Adipocyte (in vitro differentiated cells): ENCODE results near the gene XPOT.
"Not testable (repeated sequence)": the region's sequence is repeated elsewhere in the genome, so short reads cannot be mapped to it uniquely, and the experiment has no call there.

Source experiments
- DNase-seq: peaks from one replicate; pipeline ENCODE4 v3.0.0-alpha.2; 2015; ENCODE audit warnings: low read depth
- H3K27me3 ChIP-seq: replicated peaks from 2 replicates; pipeline ENCODE4 v1.7.0; 2013; ENCODE audit warnings: mild to moderate bottlenecking, low read length, moderate library complexity; ENCODE audit not compliant: control insufficient read depth, insufficient read depth
- H3K36me3 ChIP-seq: 2 replicates; pipeline ENCODE4 v1.7.0; 2013; ENCODE audit warnings: low read length, mild to moderate bottlenecking, moderate library complexity; ENCODE audit not compliant: control insufficient read depth, insufficient read depth, severe bottlenecking
- H3K4me1 ChIP-seq: 2 replicates; pipeline ENCODE4 v1.7.0; 2013; ENCODE audit warnings: mild to moderate bottlenecking, low read length, moderate library complexity; ENCODE audit not compliant: control insufficient read depth, insufficient read depth
- H3K4me3 ChIP-seq: 2 replicates; pipeline ENCODE4 v1.7.0; 2013; ENCODE audit warnings: mild to moderate bottlenecking, low read length, moderate library complexity
- H3K9ac ChIP-seq: 2 replicates; pipeline ENCODE4 v1.7.0; 2013; ENCODE audit warnings: mild to moderate bottlenecking, low read length, moderate library complexity
- H3K9me3 ChIP-seq: 2 replicates; pipeline ENCODE4 v1.7.0; 2013; ENCODE audit warnings: mild to moderate bottlenecking, low read length, moderate library complexity; ENCODE audit not compliant: control insufficient read depth

The XPOT gene, protein sequence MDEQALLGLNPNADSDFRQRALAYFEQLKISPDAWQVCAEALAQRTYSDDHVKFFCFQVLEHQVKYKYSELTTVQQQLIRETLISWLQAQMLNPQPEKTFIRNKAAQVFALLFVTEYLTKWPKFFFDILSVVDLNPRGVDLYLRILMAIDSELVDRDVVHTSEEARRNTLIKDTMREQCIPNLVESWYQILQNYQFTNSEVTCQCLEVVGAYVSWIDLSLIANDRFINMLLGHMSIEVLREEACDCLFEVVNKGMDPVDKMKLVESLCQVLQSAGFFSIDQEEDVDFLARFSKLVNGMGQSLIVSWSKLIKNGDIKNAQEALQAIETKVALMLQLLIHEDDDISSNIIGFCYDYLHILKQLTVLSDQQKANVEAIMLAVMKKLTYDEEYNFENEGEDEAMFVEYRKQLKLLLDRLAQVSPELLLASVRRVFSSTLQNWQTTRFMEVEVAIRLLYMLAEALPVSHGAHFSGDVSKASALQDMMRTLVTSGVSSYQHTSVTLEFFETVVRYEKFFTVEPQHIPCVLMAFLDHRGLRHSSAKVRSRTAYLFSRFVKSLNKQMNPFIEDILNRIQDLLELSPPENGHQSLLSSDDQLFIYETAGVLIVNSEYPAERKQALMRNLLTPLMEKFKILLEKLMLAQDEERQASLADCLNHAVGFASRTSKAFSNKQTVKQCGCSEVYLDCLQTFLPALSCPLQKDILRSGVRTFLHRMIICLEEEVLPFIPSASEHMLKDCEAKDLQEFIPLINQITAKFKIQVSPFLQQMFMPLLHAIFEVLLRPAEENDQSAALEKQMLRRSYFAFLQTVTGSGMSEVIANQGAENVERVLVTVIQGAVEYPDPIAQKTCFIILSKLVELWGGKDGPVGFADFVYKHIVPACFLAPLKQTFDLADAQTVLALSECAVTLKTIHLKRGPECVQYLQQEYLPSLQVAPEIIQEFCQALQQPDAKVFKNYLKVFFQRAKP

GRCh38 chr12:64403707-64404469 lies at the start of gene XPOT:
Gene XPOT, plus strand, starts transcription at chr12:64404392. Its CDS starts 5,644 bp downstream, at chr12:64410036.
- Histone ChIP-seq H3K9me3 (no peaks in the 10 kb centered on the region), H3K4me3 (peak within 1 kb of the TSS; percentile 97), H3K27me3 (no peaks in the 10 kb centered on the region), H3K9ac (peak within 1 kb of the TSS; percentile 100), H3K36me3 (no peaks in the 10 kb centered on the region), H3K4me1 (peaks cover 35% of the 10 kb centered on the region)
- peak; percentile 97 for DNase-seq

- H3K4me1 ChIP-seq, H3K4me3 ChIP-seq, H3K36me3 ChIP-seq, H3K9ac ChIP-seq, H3K27me3 ChIP-seq, DNase-seq: not testable (repeated sequence)
- H3K9me3 ChIP-seq, result peaks cover 10% of the 10 kb centered on the region
Measured at GRCh38 chr12:64356209-64356608, 48.0 kb upstream of the XPOT start.

- not testable (repeated sequence) for H3K9me3 ChIP-seq, H3K4me1 ChIP-seq, H3K36me3 ChIP-seq, H3K4me3 ChIP-seq, DNase-seq, H3K9ac ChIP-seq, H3K27me3 ChIP-seq
Measured at GRCh38 chr12:64361173-64361572, 43.0 kb upstream of the XPOT start.

GRCh38 chr12:64362721-64363305 lies 41.4 kb upstream of the XPOT start:
- Histone ChIP-seq H3K9me3 (no peaks in the 10 kb centered on the region), H3K4me1 (no peaks in the 10 kb centered on the region), H3K27me3 (no peaks in the 10 kb centered on the region), H3K9ac (no peak overlapping the region), H3K4me3 (no peak overlapping the region), H3K36me3 (no peaks in the 10 kb centered on the region)
- no peak for DNase-seq

DNA sequence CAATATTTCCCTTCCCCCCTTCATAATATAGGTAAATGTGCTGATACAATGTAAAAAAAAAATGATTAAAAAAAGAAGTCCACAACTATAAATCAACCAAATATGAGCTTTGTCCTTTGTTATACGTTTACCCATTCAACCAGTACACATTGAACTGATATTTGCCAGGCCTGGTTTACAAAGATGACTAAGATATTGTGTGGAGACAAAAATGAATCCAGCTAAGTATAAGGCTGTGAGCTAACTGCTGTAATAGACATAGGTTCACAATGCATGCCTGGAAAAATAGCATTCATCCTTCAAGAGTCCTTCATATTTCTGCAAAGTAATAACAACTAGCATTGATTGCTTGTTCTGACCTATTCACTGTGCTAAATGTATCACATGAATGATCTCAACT lies 20.5 kb upstream of the XPOT start:
- Histone ChIP-seq H3K36me3 (no peaks in the 10 kb centered on the region), H3K9me3 (peaks cover 6% of the 10 kb centered on the region), H3K4me3 (no peak overlapping the region), H3K9ac (no peak overlapping the region), H3K27me3 (no peaks in the 10 kb centered on the region), H3K4me1 (peaks cover 11% of the 10 kb centered on the region)
- DNase-seq, result no peak

DNA sequence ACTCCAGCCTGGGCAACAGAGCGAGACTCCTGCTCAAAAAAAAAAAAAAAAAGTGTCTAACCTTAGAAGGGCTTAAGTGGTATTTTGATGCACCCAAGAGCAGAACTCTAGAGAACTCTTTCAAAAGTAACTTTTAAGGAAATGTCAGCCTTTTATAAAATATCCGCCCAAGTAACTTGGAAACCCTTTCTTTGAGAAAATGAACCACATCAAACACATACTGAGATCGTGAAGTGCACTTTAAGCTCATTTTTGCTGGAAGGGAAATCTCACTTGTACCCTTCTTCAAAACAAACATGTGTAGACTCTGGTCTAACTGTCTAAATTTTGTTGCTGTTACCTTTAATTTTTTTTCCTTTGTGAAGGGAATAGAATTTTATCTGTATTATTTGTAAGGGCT lies 19.2 kb upstream of the XPOT start:
- Histone ChIP-seq H3K9me3 (peaks cover 6% of the 10 kb centered on the region), H3K4me3 (no peak overlapping the region), H3K9ac (no peak overlapping the region)

DNA sequence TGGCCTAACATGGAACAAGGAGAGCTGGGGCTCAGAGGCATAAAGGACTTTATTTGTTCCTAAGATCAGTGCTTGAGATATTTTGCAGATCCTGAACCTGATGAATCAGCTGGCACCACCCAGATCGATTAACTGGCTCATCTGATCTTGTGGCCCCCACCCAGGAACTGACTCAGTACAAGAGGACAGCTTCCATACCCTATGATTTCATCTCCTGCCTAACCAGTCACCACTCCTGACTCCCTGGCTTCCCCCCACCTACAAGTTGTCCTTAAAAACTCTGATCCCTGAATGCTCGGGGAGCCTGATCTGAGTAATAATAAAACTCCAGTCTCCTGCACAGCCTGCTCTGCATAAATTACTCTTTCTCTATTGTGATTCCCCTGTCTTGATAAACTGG lies 18.7 kb upstream of the XPOT start:
- no peaks in the 10 kb centered on the region for H3K36me3 ChIP-seq
- H3K27me3 ChIP-seq, result no peaks in the 10 kb centered on the region
- DNase-seq, result no peak
- H3K4me1 ChIP-seq, result peaks cover 11% of the 10 kb centered on the region
- H3K9me3 ChIP-seq, result peaks cover 1% of the 10 kb centered on the region
- no peak overlapping the region for H3K9ac ChIP-seq
- no peak overlapping the region for H3K4me3 ChIP-seq

More for the DNA sequence above, 19.2 kb upstream of the XPOT start:
- DNase-seq, result no peak
- peaks cover 11% of the 10 kb centered on the region for H3K4me1 ChIP-seq
- no peaks in the 10 kb centered on the region for H3K27me3 ChIP-seq
- no peaks in the 10 kb centered on the region for H3K36me3 ChIP-seq

DNA sequence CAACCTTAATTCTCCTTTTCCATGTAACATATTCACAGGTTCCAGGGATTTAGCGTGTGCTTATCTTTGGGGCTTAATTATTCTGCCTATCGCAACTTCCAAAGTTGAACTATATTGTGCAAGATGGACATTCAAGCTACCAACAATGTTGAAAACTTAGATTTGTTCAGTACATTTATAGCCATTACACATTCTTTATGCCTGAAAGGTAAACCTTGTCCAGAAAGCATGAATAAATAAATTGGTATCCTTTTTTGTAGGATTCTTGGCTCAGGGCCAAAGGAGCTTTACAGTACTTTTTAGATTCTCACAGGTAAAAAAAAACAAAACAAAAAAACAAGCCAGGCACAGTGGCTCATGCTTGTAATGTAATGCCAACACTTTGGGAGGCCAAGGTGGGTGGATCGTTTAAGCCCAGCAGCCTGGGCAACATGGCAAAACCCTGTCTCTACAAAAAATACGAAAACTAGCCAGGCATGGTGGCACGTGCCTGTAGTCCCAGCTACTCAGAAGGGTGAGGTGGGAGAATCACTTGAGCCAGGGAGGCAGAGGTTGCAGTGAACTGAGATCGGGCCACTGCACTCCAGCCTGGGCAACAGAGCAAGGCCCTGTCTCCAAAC lies 16.9 kb upstream of the XPOT start:
- Histone ChIP-seq H3K36me3 (no peaks in the 10 kb centered on the region), H3K4me3 (no peak overlapping the region), H3K4me1 (peaks cover 11% of the 10 kb centered on the region), H3K9me3 (no peaks in the 10 kb centered on the region), H3K27me3 (no peaks in the 10 kb centered on the region), H3K9ac (no peak overlapping the region)
- no peak for DNase-seq

- peaks cover 11% of the 10 kb centered on the region for H3K4me1 ChIP-seq
- H3K9me3 ChIP-seq, result no peaks in the 10 kb centered on the region
- no peak for DNase-seq
- no peaks in the 10 kb centered on the region for H3K27me3 ChIP-seq
- no peak overlapping the region for H3K4me3 ChIP-seq
- no peaks in the 10 kb centered on the region for H3K36me3 ChIP-seq
- no peak overlapping the region for H3K9ac ChIP-seq
Measured at GRCh38 chr12:64389154-64389553, 15.0 kb upstream of the XPOT start.

DNA sequence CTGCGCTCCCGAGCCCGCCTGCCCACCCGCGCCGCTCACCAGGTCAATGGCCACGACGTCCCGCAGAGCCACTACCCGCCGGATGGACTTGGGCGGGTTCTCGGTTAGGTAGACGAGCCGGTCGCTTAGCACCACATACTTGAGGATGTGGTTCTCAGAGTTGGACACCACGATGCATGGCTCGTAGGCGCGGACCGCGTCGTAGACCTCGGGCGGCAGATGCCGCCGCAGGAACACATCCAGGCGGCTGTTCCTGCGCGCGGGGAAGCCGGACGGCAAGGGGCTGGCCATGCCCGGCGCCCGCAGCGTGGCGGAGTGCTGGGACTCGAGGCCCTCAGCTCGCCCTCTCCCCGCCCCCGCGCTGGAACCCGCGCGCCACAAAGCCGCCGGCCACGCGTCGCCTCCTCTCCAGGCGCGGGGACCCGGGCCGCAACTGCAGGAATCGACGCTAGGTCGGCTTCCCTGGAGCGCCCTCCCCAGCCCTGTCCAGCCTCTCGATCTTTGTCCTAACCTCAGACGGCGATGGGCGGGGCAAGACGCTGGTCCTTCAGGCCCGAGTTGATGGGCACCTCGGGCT lies 13.8 kb upstream of the XPOT start, which contains the start of gene C12orf56:
Gene C12orf56 (minus strand): TSS at position 484 of the 577 bp plus-strand sequence. CDS start 193 bp downstream, at position 291.
- Histone ChIP-seq H3K27me3 (no peaks in the 10 kb centered on the region), H3K9me3 (no peaks in the 10 kb centered on the region), H3K9ac (peak within 1 kb of the TSS; percentile 63), H3K4me1 (peaks cover 6% of the 10 kb centered on the region), H3K36me3 (no peaks in the 10 kb centered on the region), H3K4me3 (peak within 1 kb of the TSS; percentile 80)
- peak; percentile 32 for DNase-seq
